ENCODE measurements around the gene CACNA1B.

CACNA1B gene

DNA sequence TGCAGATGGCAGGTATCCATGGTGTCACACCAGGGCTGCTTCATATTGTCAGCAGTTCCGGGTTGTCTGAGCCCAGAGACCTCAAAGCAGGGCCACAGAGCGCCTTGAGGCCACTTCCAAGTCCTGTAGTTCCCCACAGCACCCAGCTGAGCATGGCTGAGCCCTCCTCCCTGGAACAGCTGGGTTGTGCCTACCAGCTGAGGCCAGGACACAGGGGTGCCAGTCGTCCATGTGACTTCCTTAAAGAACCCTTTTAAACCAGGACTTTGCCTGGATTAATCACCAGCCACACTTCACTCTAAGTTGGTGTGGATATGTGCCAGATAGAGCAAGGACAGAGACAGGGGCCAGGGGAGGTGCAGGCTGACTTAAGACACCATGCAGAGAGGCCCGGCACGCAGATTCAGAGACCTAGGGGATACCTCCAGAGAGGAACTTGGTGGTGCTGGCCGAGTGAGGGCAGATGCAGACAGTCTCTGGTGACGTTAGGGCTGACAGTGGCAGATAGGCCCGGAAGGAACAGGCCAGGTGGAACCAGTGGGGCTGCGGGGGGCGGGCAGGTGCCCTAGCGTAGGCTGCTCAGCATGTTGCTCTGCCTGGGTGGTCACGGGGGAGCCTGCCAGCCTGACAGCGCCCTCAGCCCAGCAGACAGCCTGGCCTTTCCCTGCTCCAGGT, 142.7 kb downstream of the CACNA1B start:
- no peak for DNase-seq

DNA sequence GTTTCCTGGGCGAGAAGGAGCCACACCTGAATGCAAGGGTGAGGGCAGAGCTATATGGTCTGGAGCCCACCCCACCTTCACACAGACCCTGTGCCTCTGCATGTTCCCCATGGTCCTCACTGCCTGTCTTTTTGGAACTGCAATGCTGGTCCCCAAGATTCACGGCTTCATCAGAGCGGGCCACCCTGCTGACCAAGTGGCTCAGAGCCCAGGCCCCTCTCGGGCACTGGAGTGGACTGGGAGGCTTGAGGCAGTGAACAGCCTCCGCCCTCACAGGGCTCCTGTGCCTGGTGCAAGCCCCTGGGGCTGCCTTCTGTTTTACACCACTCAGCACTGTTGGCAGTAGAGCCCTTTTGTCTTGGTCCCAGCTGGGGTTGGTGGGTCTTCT, 143.2 kb downstream of the CACNA1B start:
- no peak for DNase-seq

DNA sequence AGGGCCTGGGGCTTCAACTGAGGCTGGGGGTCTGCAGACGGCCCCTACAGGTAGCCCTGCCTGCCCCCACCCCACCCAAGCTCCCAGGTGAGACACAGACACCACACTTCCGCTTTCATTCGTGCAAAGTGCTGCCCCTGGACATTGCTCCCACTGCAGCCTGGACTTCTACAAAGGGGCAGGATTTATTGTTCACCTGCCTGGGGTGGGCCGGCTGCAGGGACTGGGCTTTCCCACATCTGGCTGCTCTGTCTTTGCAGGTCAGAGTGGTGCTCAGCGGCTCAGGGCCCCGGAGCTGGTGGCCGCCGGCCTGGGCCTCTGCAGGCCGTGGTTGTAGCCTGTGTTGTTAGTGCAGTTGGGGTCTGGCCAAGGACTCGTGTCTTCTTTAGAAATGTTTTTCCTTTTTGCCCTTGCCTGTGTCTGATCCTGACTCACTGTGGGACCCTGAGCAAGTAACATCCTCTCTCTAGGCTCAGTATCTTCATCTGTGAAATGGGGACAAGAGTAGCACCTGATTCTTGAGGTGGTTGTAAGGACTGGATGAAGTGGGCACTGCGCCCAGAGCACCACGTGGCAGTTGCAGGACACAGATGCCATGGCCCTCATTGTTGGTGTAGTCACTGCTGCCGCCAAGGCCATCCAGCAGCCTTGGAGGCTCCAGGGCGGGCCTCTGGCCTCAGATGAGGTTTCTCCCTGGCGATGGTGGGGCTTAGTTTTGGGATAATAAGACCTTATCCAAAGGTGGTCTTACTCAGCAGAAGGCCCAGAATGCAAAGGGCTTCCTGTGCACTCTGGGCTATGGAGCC, 143.9 kb downstream of the CACNA1B start:
- DNase-seq, result no peak

DNA sequence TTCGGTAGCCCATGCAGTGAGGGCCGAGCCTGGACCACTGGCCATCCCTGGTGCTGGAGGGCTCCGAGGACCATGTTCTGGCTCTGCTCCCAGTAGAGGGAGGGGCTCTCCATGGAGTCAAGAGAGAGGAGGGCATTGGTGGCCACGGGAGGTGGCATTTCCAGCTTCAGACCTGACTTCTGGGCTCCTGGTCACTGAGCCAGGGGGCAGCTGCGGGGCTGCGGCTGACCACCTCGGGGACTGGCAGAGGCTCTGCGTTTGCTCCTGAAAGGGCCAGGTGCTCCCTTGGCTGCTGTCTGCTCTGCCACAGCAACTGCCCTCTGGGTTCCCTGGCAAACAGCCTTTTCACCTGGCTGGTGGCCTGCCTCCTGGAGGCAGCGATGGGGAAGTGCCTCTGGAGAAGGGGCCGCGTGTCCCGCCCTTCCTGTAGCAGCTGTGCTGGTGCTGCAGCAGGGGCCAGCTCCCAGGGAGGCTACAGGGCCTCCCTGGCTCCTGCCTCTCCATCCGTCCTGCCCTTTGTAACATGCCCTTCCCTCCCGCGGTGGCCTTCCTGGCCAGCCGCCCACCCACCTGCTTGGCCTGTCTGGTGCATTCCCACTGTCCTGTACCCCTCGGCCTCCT, 144.6 kb downstream of the CACNA1B start:
- DNase-seq, result no peak

- no peak for DNase-seq
Observed at GRCh38 chr9:138022756-138023393, 145.3 kb downstream of the CACNA1B start.

DNA sequence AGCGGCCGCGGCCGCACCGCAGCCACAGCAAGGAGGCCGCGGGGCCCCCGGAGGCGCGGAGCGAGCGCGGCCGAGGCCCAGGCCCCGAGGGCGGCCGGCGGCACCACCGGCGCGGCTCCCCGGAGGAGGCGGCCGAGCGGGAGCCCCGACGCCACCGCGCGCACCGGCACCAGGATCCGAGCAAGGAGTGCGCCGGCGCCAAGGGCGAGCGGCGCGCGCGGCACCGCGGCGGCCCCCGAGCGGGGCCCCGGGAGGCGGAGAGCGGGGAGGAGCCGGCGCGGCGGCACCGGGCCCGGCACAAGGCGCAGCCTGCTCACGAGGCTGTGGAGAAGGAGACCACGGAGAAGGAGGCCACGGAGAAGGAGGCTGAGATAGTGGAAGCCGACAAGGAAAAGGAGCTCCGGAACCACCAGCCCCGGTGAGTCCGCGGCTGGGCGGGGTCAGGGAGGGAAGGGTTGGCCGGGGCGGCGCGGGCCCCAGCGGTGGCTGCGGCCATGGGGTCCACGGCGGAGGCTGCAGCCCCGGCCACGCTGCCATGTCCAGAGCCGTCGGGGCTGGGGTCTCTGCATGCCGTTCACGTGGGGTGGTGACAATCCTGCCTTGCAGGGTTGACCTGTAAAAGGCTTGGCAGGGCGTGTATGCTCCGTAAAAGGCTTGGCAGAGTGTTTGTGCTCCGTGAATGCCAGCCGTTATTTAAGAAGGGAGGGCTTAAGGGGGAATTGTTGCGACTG, 146.0 kb downstream of the CACNA1B start:
- DNase-seq, result no peak

DNA sequence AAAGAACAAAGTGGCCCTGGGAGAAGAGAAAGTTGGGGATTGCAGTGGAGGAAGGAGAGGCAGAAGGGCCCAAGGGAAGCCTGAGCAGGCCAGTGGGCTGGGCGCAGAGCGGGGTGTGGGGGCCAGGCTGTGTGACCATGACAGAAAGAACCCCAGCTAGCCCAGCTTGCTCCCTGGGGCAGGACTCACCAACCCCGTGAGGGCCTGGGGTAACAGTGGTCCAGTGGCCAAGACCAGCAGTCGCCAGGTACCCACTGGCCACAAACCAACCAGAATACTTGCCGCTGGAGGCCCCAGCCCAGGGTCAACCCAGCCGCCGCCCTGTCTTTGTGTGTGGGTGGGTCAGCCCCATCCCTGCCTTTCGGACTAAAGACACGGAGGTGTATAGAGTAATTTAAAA, 146.5 kb downstream of the CACNA1B start:
- DNase-seq, result no peak

DNA sequence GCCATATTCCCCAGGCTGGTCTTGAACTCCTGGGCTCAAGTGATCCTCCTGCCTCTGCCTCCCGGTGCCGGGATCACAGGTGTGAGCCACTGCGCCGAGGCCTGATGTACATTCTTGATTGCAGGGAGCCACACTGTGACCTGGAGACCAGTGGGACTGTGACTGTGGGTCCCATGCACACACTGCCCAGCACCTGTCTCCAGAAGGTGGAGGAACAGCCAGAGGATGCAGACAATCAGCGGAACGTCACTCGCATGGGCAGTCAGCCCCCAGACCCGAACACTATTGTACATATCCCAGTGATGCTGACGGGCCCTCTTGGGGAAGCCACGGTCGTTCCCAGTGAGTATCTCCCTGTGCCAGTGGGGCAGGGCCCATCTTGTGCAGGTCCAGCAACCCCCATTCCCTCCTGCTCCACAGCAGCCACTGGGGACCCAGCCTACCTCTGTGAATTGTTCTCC, 147.3 kb downstream of the CACNA1B start:
- DNase-seq, result no peak

DNA sequence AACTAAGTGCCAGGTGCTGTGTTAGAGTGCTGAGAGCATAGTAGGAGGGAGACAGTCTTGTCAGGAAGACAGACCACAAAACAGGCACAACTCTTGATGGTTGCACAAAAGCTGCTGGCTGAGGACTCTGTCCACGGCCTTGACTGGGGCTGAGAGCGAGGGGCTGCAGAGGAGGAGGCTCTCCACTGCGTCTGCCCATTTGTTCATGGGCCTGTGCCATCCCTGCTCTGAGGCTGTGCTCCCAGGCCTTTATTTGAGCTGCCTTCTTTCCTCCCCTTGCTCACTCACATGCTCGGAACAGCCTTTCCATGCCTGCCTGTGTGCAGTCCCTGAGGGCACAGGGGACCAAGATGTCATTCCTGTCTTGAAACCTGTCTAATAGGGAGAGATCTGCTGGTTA, 147.8 kb downstream of the CACNA1B start:
- no peak for DNase-seq

- DNase-seq, result no peak
Observed at GRCh38 chr9:138025908-138026307, 148.3 kb downstream of the CACNA1B start.

DNA sequence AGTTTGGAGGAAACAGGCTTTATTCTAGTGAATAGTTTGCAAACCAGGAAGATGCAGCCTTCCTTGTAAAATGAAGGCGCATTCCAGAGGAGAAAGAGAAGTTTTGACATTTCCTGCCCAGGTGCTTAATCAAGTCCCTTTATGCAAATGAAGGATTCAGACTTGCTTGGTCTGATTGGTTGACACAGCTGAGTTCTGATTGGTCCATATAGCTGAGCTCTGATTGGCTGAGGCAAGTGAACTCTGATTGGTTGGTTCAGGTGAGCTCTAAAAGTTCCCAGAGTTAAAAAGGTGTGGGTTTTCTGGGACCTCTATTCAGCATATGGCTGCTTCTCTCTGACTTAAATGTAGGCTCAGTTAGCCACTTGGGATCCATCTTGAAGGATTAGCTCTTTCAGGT, 151.0 kb downstream of the CACNA1B start:
- no peak for DNase-seq

- DNase-seq, result no peak
Observed at GRCh38 chr9:138031186-138031585, 153.6 kb downstream of the CACNA1B start.

DNA sequence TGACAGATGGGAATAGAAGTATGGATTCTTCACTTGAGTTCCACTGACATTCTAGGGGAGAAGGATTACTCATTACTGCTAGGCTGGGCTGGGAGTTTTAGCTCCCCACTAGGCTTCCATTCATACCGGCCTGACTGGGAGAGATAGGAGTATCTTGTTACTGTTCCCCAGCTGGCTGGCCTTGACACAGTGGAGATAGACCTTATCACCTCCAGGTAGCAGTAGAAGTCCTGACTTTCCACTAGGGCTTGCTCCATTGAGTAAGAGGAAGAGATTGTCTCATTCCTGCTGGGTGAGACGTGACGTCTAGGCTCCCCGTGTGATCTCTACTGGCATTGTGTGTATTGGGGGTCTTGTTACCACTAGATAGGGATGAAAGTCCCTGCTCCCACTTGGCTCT, 156.4 kb downstream of the CACNA1B start:
- DNase-seq, result no peak

- no peak for DNase-seq
Observed at GRCh38 chr9:138037140-138037539, 159.6 kb downstream of the CACNA1B start.

- DNase-seq, result no peak
Observed at GRCh38 chr9:138038244-138038671, 160.7 kb downstream of the CACNA1B start.

DNA sequence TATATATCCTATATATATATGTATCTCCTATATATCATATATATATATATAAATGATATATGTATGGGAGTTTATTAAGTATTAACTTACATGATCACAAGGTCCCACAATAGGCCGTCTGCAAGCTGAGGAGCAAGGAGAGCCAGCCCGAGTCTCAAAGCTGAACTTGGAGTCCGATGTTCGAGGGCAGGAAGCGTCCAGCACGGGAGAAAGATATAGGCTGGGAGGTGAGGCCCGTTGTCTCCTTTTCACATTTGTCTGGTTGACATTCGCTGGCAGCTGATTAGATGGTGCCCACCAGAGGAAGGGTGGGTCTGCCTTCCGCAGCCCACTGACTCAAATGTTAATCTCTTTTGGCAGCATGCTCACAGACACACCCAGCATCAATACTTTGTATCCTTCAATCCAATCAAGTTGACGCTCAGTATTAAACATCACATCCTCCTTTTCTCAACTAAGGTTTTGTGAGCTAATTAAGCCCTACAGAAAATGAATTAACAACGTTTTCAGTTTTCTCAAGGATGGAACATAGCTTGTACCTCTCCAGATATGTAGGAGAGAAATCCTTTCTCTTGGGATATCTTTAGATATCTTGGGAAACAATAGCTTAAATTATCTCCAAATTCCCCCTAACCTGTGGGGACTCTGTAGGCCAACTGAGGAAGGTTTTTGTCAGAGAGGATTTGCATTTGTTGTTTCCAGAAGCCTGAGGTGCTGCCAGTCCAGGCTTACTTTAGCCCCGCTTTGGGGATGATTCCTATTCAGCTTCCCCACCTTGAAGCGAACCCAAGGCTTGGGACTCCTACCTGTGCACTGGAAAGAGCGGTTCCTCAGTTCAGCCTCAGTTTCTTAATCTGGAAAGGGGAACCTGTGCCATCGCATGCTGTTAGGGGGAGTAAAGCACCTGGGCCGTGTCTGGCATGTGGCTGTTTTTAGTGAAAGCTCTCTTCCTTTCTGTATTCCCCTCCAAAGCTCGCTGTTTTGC, 163.2 kb downstream of the CACNA1B start:
- no peak for DNase-seq

- no peak for DNase-seq
Observed at GRCh38 chr9:138042146-138042545, 164.6 kb downstream of the CACNA1B start.

GRCh38 chr9:138042640-138043039, 165.1 kb downstream of the CACNA1B start:
- DNase-seq, result no peak

GRCh38 chr9:138043061-138043410, 165.5 kb downstream of the CACNA1B start:
- DNase-seq, result no peak

DNA sequence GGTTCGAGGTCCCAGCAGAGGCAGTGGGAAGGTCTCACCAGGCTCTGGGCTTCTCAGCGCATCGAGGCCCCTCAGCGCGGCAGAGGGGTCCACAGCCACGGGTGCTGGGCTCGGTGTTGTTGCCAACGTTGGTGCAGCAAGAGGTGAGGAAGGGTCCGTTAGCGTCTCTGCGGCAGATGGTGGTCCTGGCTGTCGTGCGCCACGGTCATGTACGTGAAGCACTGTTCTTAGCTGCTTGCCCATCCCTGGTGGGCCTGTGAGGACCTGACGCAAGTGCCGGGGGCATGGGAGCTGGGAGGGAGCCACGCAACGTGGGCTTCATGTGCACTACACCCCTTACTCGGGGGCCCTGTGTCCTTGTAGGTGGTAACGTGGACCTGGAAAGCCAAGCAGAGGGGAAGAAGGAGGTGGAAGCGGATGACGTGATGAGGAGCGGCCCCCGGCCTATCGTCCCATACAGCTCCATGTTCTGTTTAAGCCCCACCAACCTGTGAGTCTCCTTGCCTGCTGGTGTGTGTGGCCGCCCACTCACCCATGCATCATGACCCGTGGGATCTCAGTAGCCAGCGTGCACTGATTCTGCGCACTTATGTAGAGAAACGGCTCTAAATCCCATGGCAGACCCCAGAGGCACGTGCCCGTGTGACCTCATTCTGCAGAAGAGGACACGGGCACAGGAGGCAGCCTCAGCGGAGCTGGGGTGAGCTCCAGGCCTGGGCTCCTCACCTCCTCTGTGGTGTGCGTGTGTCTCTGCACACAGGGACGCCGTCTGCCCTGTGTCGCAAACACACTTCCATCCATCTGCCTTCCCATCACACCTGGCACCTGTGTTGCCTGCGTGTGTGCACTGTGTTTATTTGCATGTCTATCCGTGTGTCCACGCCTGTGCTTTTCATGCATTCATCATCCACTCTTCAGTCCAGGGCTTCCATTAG, 166.1 kb downstream of the CACNA1B start:
- DNase-seq, result no peak

All from right hindlimb (tissue), 1 donor.